Hematopoietic multipotent progenitor cell treated with erythropoietin and hydrocortisone succinate and interleukin-3 and kit ligand, for 4 days (in vitro differentiated cells): ENCODE data around the gene AQP7.
"Not testable (repeated sequence)": the region's sequence is repeated elsewhere in the genome, so short reads cannot be mapped to it uniquely, and the experiment has no call there.

Experiments used
- DNase-seq: peaks from one replicate; pipeline ENCODE4 v3.0.0-alpha.2; 2015

The AQP7 gene

DNA sequence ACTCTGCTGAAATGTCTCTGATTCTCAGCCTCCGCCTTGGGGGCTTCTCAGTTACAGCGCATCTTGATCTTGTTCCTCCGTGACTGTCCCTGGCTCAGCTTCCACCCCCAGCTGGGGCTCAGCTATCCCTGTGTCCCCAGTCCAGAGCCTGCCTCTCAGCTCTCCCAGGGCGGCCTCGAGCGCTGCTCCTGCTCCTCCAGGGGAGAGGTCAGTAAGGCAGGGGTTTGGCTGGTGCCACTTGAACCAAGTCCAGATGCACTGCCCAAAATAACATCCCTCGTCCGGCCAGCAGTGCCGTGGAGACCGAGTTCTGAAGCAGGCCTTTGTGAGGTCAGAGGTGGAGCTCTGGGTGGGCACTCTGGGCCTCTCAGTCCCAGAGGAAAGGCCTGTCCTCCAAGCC is at the start of gene AQP7:
TSS of gene AQP7 (minus strand) at position 198 of the 400 bp plus-strand sequence. CDS start 1,306 bp downstream, outside the sequence.
- not testable (repeated sequence) for DNase-seq

DNA sequence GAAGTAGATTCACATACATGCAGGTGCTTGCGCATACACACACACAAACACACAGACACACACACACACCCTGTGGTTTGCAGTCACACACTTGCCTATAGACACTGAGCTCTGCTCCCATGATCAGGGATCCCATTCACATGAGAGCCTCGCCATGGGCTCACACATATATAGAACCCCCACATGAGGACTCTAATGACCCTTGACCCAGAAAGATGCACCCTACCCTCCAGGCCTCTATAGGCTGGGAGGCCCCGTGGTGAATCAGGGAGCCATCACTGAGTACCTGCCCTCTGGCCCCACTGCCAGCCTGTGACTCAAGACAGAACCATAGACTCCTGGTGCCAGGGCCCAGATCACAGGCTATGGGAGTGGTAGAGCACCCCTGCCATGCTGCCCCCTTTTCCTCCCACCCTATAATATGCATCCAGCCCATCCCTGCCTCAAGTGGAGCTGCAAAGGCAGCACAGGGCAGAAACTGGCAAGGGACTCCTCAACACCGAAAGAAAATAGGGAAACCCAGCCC is 48.3 kb upstream of the AQP7 start:
- no peak for DNase-seq

DNA sequence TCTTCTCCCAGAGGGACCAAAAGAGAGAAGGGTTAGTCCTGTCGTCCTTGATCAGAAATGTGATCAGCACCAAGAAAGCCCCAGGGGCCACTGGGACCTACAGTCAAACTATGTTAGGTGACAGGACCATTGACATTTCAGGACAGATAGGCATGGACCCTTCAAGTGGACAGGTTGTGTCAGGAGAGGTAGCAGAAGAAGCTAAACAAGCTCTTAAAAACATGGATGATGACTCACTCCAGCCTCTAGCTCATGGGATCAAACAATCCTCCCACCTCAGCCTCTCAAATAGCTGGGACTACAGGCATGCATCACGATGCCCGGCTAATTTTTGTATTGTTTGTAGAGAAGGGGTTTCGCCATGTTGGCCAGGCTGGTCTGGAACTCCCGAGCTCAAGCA is 47.3 kb upstream of the AQP7 start:
- DNase-seq, result no peak

DNA sequence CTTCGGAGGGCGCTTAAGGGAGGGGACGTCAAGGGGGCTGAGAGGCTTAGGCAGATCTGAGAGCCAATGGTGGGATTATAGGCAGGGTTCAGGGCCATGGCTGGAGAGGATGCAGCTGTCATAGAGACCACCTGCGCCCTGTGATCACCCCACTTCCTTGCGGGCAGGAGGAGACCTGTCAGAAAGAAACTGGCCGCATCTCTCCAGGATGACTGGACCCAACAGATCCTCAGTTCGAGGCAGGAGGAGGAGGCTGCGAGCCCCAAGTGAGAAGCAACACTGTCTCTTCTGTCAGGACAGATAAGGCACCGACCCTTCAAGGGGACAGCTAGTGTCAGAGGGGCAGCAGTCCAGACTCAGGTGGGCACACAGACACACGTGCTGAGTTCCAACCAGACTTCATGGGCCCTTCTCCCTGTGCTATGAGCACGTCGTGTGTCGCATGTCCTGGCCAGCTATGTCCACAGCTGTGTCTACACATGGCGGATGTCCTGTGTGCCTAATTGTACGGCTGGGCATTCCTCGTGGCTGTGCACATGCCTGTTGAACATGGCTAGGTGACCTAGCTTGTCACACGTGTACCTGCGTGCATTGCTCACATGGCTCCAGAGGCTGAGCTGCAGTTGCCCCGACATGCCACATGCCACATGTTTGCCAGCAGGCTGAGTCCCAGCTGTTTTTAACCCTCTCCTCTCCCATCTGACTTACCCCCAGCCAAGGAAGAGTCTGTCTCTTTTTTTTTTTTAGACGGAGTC is 45.6 kb upstream of the AQP7 start:
- no peak for DNase-seq

DNA sequence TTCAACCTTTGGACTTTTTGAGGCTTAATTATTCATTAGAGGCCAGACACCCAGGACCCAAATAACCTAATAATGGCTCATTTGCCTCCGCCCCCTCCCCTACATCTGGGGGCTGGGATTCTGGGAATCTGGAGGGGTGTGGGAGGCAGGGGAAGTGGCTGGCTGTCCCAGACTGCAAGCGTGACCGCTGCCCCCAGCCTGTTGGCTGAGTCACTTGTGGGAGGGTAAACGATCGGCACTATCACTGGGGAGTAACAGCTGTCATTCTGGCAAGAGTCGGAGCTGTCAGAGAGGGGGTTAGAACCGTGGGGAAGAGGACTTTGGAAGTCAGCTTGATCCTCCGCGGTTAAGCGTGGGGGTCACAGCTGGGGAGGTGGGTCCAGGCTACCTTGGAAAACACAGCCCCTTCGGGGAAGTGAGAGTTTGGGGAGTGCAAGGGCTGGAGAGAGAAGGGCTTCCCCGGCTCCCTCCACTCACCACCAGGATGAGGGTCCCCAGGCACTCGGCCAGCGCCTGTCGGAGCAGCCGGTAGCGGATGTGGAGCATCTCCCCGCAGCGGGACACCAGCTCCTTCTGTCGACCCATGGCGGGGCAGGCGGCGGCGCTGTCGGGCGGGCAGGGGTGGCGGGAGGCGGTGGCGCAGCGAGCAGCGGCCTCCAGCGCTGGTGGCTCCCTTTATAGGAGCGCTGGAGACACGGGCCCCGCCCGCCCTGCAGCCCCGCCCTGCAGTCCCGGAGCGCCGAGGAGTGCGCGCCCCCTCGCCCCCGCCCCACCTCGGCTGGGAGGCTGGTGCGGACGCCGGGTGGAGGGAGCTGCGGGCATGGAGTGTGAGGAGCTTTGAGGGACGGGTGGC is 44.8 kb upstream of the AQP7 start, which contains the start of gene AQP3:
TSS of gene AQP3 (minus strand) at position 648 of the 853 bp plus-strand sequence. CDS start at position 585, 63 bp downstream.
- DNase-seq, result peak; percentile 86

DNA sequence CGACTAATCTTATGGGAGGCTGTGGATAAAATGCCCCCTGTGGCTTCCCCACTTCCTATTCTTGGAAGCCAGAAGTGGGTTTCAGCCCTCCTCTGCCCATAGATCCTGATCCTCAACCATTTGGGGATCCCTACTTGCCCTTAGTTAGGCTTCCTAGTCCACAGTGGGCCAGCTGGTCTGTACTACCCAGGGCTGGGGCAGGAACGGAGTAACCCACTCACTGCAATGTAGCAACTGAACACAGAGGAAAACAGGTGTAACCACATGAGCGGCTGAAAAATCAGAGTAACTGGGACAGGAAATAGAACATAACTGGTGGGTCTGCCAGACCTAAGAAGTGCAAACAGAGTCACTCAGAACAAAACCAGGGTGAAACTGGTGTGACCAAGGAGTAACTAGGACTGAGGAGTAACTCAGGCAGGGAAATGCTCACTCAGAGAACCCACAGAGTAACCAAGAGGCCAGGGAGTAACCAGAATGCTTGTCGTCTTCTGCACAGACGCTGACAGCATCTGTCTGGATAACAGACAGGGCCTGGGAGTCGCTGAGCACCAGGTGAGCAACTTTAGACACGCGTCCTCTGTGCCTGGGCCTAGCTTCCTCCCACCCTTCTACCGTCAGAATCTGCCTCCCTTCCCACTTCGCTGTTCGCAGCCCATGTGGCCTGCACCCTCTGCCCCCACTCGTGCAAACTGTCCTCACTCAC is 44.0 kb upstream of the AQP7 start:
- DNase-seq, result peak; percentile 42

DNA sequence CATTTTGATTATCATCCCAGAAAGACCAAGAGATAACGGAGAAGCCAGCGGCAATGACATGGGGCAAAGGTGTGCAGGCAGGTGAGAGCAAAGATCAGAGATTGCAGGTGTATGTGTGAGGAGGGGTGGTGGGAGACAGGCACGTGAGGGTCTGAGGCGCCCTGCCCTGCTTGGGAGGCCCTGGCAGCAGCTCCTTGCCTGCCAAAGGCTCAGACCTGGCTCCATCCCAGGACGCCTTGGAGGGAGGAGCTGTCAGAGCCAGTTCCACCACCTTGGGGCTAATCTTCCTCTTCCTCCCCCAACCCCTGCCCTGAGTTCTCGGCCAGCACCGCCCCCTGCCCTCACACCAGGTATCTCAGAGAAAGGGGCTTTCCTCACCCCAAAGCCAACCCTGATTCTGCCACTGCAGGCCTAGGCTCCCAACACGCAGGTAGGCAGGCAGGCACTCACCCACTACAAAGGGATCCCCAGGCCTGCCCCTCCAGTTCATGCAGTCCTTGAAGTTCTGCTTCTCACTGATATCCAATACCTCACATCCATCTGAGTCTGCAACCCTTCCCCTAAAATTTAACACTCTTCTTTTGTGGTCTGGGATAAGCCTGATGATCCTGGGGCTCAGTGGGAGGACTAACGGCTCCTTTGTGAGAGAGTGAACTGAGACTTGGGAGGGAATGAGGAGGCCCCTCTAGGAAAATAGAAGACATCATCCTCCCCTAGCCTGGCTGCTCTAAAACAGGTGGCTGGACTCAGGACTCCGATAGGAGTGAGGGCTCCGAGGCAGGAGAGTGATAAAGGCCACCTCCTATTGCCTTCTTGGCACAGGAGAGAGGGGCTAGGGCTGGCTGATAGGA is 43.2 kb upstream of the AQP7 start:
- peak; percentile 54 for DNase-seq

DNA sequence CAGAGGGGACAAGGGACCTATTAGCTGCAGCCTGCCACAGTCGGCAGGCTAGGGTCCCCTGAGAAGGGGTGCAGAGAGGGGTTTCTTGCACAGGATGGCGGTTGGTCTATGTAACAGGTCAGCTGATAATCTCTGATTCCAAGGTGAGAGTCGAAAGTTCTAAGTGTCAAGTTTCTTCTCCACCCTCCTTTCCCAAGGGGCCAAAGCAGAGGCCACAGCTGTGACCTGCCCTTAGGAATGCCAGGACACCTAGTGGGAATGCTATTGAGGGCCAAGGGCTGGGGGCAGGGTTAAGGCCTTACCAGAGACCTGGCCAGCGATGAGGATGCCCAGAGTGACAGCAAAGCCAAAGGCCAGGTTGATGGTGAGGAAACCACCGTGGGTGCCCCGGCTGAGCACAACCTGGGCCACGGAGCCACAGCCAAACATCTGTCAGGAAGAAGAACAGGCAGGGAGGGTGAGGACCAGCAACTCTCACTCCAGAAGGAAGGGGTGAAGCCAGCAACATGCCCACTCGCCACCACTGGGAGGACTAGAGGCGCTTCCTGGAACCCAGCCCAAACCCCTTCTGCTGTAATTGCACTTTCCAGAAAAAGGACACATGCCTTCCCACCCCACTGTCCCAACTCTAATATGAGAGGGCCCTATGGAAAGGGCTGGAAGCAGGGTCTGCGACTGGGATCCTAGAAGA is 41.2 kb upstream of the AQP7 start:
- DNase-seq, result peak; percentile 24

DNA sequence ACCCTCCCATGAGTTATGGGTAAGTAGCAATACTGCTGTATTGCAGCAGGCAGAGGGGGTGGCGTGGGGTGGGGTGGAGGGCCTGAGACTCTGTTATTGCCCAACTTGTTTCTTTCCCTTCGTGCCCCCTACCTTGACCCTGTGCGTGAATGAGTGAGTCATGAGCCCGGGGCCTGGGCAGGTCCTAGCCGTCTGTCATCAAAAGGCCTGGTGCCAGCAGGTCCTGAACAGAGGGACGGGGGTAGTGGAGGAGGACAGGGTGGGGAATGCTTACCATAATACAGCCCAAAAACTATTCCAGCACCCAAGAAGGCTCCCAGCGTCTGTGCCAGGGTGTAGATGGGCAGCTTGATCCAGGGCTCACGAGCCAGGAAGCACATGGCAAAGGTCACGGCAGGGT is 40.7 kb upstream of the AQP7 start:
- no peak for DNase-seq

DNA sequence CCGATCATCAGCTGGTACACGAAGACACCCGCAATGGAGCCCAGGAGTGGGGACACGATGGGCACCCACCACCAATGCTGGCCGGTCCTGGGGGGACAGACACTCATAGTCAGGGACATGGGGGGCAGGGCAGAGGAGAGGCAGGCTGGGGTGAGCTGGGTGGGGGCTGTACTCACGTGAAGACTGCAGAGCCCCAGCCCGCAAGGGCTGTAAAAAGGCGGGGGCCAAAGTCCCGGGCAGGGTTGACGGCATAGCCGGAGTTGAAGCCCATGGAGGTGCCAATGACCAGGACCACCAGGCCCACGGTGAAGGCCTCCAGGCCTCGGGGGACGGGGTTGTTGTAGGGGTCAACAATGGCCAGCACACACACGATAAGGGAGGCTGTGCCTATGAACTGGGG is 39.8 kb upstream of the AQP7 start:
- DNase-seq, result no peak

DNA sequence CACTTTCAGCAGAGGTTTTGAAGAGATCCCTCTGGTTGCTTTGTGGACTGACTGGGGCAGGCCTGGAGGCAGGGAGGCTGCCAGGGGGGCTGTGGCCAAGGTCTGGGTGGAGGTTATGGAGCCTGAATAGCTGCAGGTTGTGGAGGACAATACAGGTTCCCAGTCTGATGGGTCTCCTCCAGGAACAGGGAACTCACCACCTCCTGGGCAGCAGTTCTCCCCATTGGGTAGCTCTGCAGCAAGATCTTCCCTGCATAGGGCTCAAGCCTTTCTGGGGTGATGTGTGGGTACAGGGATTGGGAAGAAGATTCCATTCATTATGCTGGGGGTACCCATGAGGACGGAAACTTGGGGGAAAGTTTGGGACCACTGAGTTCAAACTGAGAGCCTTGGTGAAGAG is 38.2 kb upstream of the AQP7 start:
- no peak for DNase-seq

DNA sequence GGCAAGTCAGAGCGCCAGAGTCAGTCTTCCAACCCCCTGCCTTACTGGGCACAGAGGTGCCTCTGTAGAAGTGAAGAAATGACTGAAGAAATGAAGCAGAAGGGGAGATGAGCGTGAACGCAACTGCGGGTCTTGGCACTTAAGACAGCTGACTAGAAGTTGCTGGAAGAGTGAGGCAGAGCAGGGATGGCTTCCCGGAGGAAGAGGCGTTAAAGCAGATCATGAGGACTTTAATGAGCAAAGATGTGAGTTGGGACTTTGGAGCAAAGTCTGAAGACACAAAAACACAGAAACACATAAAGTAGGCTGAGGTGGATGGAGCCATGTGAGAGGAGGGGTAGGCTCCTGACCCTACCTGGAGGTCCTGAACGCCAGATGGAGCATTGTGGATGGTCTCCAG is 37.8 kb upstream of the AQP7 start:
- no peak for DNase-seq

DNA sequence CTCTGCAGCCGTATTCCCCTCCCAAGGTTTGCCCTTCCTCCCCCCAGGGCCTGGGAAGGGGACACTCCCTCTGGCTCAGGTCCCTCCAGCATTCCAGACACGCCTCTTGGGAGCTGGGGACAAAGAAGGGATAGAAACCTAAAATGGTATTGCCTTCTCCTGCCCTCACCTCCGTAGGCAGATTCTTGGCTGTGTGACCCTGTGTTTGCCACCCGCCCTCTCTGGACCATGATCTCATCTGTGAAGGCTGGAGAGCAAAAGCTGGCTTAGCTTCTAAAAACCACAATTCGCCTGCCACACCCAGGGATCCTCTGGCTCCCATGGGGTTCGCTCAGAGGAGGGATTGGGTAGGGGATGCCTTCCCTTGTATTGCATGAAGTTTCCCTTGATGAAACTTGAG is 37.4 kb upstream of the AQP7 start:
- no peak for DNase-seq

DNA sequence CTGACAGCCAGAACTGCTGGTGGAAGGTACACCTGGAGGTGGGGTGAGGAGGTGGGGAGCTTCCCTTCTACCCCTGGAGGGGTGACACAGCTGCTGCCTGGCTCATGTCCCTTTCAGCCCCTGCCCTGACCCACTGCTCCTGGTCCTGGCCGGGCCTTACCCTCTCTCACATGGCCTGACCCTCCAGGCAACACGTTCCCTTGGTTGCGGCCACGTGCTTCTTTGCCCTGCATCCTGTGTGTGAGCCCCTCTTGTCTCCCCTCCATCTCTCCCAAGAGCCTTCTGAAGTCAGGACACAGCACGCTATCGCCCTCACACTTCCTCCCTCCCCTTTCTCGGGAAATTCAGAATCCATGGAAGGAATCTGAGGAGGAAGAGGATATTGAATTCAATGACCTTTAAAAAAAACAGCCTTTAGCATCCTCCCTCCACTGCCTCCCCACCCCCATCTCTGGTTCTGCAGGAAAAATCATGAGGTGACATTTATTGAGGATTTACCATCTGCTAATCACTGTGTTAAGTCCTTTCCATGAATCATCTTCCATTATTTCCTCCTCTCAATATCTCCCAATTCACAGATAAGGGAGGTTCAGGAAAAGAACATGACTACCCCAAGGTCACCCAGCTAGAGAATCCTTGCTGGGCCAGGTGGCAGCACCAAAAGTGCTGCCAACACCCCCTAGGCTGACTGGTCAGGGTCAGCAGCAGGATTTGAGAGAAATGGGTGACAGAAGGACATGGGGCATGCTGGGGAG is 36.7 kb upstream of the AQP7 start:
- no peak for DNase-seq

DNA sequence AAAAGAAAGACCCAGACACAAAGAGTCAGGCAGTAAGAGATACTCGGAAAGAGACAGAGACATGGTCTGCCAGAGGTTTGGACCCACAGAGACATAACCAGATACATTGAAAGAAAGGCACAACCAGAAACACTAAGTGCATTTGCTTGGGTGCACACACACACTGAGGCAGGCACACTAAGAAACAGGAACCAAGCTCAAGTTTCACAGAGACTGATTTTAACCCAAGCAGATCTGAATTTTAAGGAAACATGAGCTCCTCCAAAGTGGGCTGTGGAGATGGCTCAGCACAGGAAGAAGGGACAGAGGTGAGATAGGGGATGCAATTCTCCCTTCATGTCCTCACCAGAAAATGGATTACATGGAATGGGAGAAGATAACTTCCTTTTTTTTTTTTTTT is 35.5 kb upstream of the AQP7 start:
- DNase-seq, result no peak

DNA sequence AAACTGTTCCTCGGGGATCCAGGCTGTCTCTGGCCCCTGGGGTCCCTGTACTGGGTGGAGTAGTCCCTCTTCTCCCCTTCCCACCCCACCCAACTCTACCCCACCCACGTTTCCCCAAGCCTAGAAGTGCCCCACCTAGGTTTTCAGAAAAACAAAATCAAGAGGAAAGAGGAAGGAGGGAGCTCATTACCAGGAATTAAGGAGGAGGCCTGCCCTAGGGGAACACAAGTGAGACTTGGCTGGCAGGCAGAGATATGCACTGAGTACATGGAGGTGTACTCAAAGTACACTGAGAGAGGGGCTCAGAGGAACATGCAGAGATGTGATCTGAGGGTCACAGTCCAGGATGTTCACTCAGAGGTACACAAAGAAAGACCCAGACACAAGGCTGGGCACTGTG is 34.8 kb upstream of the AQP7 start:
- peak; percentile 40 for DNase-seq

DNA sequence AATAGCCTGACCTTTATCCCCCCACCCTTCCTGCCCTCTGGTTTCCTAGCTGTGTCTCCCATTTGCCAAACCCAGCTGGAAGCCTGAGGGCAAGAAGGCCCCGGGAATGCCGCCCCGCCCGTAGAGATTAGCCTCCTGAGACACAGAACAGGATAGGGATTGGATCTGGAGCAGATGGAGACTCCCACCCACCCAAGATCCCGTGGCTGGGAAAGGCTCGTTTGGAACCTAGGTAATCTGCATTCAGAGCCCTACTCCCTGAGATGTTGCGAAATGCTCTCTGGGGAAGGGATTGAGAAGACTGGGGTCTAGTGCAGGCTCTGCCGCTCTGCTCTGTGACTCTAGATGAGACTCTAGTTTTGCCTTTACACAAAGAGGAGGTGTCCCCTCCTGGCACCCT is 34.1 kb upstream of the AQP7 start:
- no peak for DNase-seq

DNA sequence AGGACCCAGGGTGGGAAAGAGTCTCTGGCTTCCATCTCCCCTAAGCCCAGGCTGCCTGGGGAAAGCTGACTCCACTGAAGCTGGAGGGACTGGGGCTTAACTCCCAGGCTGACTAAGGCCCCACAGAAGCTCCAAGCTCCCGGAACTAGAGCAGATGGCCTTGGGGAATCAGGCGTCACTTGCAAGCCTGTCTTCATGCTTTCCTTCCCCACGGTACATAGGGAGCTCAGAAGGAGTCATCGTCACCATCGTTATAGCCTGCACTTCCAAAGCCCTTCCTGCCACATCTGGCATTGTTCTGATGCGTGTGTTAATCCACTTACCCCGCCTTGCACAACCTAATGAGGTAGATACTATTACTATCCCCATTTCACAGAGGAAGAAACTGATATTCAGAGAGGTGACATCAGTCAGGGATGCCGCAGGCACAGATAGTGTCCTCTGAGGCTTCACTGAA is 33.5 kb upstream of the AQP7 start:
- no peak for DNase-seq

DNA sequence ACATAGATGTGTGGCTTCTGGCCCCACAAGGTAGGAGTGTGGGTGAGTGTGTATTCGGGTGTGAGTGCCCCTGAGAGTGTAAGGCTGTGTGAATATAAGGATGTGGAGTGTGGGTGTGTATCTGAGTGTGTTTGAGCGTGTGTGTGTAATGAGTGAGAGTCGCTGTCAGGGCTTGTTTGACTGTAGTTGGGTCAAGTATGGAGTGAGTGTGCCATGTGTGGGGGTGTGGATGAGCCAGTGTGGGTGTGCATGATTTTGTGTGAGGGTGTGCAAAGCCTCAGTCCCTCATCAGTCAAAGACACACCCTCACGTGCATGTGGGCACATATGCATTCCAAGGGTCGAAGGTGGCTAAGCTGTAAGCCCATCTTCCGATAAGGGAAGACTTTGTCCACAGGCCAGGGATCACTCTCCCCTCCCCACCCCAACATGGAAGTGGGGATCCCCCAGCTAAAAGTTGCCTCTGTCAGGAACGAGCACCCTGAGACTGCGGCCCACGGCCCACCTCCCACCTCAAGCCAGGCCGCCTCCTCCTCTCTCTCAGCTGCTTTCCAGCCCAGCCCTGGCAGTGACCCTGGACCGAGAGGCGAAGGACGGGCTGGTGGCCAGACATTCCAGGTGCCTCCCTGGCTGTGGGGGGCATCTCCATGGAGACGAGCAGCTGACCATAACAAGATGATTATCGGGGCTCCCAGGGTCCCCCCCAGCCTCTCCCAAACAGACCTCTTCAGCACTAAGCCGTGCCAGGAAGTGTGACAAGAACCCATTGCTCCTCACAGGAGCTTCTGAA is 32.1 kb upstream of the AQP7 start:
- no peak for DNase-seq

DNA sequence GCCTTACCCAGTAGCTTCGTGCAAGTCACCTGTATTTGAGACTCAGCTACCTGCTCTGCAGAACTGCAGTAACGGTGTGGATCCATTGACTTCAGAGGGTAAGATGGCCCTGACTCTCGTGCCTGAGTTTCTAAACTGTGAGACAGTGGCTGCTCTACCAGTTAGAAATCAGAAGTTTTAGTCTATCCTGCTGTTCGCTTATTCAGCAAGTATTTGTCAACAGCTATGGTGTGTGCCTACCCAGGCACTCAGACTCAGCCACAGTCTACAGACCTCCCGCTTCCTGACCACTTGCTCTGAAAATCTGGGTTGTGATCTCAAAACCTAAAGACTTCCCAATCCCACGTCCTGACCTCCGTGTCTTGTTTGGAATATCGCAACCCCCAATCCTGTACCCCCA is 31.5 kb upstream of the AQP7 start:
- no peak for DNase-seq
